NK-92 (cell line): ENCODE measurements around the gene BMPER.

Source experiments
- DNase-seq: peaks from one replicate; lab custom pipeline; 2025; ENCODE audit not compliant: unreplicated experiment; lab: John Stamatoyannopoulos, UW

Gene BMPER

DNA sequence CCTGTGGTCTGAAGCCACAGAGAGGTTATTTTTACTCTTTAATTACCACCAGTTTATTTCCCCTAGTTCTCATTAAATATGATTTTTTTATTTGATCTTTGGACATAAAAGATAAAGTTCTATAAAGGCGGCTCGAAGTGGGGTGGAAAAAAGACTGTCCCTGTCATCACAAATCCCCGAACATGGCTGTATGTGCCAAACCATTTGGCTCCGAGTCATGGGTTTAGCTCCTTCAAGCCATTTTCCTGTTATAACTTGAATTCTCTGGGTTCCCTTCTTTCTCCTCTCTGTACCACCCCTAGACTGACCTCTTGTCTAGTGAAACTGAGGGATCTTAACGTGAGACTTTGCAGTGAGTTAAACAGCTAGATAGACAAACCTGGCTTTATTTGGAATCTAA is 181.6 kb downstream of the BMPER start:
- DNase-seq = no peak

DNA sequence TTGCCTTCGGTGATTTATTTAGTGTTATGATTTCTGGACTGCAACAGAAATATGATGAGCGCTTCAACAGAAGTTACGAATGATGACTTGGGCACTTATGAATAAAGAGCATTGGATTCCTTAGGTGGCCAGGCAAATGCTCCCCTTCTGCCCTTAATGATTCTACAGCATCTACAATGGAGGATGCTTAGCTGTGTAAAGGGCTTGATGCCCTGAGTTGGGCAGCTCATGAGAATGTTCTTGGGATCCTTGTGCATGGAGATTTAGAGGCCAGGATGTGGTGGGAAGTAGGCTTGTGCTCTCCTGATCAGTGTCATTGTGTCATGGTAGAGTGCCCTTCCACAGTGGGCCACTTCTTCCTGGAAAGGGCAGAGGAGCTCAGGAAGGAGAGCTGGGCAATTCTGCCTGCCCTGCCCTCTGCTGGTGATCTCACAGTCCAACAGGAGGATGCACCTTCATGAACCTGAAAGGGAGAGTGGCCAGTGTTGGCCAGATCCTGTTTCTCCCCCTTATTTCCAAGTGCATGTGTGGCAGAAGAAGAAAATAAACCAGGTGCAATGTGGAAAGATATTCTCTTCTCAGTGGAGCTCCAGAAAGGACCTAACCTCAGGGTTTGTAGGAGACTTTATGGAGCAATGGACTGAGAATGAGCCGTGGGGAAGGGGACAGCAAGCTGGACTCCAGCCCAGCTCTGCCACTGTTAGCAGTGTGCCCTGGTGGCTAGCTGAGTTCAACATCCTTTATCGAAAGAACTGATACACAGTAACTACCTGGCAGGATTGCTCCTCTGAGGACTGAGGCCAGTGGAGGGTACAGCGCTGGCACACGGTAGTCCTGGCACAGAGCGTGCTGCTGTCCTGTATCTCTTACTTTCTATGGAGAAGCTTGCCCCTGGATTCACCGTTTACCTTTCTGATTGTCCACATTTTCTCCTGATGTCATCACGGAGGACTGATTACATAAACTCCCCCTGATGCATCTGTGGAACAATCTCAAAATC is 182.9 kb downstream of the BMPER start:
- DNase-seq = no peak

DNA sequence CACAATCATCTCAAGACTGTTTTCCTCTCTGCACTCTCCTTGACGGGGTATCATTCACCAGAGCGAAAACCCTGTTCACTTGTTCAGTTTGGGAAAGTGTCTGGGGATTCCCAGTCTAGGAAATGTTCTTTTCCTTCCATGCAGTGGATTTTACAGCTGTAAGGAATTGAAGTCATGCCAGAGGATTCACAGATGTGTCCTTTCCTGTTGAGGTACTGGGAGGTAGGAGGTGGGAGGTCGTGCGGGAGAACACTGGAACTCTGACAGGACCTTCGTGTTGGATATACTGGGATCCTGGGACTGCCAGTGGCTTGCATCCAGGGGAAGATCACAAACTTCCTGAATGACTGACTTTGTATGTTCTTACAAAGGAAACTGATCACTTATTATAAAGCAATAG is 185.5 kb downstream of the BMPER start:
- DNase-seq = no peak

DNA sequence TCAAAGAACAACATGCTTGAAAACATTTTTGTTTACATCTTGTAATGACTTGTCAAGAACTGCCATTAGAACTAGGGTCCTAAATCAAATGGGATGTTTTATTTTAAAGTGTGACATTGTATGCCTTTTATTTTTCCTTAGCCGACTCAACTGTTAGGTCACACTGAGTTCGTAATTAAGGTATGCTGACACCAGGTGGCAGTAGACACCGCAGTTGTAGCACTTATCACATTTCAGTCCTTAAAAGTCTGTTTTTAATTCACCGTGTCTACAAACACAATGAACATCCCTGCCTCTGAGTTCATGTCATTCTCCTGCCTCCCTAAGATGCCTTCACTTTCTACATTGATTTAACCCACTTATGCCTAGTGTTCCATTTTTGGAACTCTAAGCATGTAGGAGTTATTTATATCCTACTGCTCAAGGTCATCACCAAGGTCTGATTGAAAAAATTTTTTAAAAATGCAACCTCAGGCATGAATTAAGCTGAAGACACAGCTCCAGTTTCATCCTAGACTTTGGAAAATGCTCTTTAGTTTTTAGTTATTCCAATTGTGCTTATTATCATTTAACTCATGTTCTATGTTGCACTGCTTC is 186.1 kb downstream of the BMPER start:
- no peak for DNase-seq

DNA sequence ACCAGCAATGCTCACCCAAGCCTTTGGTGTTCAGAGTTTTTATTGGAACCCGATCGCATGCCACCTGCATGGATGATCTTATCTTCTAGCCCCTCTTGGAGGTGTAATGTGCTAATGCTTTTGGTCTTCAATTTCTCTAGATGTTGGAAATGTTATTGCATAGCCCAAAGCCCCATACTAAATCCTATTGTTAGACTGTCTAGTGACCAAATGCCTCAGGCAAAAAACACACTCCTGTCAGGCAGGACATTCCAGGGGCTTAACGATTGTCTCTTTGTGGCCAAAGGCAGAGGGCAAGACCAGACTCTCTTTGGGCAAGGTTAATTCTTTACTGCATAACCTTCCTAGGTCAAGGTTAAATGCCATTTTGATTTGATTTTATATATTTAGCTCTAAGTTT is 187.9 kb downstream of the BMPER start:
- DNase-seq = no peak

DNA sequence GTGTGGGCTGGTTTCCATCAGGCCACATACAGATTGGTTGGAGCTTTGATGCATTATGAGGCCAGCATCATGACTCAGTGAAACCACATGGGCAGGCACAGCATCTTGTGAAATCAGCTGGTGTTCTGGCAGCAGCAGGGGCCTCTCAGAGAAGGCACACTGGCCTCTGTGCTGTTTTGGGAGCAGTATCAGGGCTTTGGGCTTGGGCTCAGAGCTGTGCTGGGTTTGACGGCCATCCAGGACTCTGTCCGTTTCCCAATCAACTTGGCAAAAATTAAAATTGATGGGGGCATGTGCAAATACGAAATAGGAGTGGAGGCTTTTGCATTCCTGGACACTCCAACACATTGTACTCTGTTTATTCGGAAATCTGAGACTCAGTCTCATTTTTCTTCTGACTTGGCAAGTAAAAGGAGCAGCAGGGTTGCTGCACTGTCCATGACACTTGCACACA is 190.9 kb downstream of the BMPER start:
- DNase-seq = no peak

DNA sequence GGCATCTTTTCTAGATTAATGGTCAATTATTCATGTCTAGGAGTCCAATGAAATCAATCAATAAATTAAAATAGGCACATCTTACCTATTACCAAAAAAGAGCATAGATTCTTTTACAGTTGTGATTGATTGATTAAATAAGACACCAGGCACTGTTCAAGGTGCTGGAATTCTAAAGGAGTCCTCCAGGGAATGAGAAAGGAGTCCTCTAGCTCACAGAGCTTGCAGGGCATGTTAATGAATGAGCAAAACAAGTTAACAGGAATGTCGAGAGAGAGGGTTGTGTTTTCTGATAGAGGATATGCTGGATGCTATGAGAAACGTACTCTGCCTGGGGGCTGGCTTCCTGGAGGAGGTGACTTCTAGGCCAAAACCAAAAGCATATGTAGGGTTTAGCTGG is 191.4 kb downstream of the BMPER start:
- DNase-seq = no peak

DNA sequence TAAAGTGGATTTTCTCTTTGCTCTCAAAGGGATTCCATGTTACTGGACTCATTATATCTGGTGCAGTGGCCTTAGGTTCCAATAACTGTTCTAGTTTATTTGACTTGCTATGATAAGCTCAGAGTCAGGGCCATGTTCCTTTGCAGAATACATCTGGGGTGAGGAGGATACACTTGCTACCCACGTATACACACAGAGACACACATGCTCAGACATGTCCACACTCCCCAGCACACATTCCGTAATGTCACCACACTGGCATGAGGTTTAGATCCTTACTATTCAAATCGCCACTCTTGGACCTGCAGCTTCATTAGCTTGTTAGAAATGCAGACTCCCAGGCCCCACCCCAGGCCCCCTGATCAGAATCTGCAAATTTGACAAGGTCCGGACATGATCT is 195.3 kb downstream of the BMPER start:
- no peak for DNase-seq

DNA sequence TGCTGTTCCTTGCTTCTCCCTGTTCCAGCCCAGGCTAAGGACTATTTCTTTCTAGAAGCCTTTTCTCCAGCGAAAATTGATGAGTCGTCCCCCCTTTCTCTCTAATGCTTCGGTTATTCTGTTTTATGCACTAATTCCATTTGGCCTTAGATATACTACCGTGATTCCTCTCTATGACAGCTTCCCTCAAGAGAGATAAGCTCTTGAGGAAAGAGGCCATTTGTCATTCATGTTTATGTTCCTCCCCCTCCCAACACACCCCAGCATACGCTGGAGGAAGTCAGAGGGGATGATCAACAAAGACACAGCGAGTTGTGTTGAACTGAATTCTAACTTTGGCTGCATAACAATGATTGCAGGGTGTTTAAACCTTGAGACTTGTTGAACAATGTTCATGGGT is 198.8 kb downstream of the BMPER start:
- DNase-seq = no peak

DNA sequence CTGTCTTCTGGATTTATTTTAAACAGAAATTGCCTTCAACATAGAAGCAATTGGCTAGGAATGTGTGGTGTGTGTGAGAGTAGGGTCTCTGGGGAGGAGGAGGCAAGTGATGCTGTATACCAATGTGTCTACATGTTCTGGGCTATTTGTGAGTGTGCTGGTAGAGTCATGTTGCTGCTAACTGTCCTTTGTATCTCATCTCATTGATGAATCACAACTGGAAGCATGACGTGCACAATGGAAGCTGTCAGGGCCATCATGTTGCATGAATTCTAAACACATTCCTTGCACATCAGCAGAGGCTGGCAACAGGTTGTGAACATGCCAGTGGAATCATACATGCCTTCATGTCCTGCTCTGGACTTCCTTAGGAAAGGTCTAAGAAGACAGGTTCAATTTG is 199.7 kb downstream of the BMPER start:
- DNase-seq = no peak

DNA sequence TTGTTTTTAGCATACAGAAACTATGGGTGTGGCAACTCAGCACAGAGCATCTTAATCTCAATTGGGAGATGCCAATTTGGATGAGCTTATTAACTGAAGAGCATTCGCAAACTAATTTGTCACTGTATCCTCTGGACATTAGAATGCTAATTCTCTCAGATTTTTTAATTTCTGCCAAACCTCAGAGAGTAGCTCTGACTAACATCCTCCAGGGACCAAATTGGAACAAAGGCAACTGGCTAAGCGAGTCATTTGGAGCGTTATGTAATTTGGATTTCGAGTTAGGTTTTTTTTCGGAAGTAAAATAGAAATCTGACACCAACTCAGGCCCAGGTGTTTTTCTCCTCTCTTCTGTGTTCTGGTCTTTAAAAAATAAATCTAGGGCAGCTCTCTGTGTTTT is 201.9 kb downstream of the BMPER start:
- DNase-seq = no peak

DNA sequence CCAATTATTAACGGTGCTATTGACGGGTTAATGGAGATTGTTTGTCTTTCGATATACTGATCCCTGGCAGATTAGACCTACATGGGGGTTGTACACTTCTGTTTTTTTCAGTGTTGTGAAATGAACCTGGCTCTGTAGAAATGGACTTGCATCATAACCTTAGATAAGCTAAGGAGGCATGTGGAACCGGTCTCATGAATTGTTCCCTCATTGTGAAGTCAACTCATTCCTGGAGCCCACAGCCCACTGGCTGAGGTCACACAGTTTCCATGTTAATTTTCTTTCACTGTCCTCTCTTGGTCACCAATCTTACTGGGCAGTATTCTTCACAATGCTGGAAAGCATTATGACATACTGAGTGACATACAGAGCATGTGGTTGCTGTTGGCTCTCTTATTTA is 202.8 kb downstream of the BMPER start:
- no peak for DNase-seq

DNA sequence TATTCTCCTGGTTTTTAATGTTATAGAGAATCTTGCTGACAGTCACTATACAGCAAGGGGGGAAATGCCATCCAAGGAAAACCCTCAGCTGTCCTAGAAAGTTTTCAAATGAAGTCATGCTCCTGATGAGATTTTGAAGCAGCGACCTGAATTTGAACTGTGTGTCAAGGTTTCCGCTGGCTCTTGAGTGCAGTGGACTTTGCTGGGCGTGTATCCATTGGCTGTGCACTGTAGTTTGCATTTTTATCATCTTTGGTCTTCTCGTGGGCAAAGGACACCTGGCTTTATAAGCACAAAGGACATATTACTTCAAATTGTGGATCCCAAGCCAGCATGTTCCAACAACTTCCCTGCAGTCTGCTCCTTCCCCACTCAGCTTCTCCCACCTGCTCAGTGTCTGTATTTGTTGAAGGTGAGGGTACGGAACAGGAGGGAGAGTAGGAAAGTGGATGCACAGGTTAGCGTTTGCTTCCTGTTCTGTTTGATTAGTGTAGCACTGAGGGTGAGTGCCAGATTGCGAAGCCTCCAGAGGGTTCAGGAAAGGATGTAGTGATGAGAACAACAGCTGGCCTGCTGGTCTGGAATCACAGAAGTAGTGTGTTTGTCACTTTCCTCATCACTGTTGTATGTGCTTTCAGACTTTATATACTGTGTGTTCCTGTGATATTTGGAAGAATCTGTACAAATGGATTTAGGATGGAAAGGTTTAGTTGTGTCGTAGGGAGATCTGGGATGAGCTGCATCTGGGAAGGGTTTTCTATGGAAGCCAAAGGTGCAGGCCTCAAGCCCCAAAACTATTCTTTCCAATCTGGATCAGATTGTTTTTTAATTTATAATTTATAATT is 204.8 kb downstream of the BMPER start:
- DNase-seq = no peak

DNA sequence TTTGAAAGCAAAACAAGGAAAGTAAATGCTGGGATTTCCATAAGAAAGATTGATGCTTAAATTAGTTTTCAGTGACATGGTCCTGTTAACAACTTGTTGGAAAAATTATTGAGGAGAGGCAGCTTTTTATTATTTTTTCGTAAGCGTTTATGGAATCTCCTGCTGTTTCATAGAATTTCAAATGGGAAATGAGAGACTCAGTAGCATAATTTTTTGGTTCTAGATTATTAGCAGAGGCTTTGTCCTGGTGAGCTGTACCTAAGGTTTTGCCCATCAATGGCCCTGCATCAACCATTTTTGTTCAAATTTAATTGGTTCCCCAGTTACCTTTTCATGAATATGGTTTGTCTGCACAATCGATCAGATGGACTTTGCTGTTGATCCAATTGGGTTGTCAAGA is 205.7 kb downstream of the BMPER start:
- DNase-seq = no peak

DNA sequence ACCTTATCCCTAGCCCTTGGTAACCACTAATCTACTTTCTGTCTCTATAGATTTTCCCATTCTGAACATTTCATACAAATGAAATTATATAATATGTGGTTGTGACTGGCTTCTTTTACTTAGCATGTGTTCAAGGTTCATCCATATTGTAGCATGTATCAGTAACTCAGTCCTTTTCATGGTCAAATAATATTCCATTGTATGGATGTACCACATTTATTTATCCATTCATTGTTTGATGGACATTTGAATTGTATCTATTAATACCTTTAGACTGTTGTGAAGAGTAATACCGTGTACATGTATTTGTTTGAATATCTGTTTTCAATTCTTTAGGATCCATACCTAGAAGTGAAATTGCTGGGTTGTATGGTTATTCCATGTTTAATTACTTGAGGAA is 210.2 kb downstream of the BMPER start:
- DNase-seq = no peak

DNA sequence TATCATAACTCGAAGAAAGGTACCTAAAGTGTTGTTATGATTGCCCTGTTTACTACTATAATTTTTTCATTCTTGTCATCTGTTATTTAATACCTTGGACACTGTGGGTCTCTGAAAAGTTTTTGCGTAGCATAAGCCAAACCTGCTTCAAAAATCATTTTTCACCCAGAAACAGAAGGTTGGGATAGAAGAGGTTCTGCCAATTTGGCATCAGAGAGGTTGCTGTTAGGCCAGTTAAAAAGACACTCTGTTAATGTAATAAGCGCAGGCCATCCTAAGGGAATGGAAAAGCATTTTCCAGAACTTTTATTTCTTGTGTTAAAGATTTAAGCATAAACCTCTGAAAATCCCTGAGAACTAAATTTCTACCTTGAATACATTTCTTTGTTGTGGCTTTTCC is 212.2 kb downstream of the BMPER start:
- DNase-seq = no peak

DNA sequence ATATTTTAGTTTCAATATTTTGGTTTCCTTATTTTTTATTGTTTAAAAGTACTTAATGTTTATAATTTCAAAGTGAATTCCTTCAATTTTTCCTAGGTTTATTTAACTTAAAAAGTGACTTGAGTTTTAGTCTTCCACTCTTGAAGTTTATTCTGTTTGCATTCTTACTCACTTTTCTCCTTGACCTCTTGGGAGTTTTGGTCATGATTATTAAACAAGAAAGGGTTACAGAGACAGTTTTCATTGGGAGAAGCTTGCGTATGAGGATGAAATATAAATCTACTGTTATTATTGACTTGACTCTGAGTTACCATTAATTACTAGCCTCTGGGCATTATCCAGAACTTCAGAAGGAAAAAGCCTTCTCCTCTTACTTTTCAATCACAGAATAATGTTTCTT is 216.0 kb downstream of the BMPER start:
- DNase-seq = no peak

DNA sequence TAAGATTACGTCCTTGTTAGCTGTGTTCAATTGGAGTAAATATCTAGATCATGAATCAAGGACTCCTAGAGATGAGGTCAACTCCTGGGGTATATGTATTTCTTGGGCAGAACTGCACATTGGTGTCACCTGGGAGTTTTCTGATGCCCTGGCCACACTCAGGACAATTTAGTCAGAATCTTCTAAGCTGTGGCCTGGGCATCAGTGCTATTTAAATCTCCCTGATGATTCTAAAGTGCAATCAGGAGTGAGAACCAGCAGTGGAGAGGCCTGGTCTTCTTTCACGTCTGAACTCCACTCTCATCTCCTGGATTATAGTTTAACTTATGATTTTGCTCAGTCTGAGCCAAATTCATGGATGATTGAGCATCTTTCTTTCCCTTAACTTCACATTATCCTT is 218.0 kb downstream of the BMPER start:
- no peak for DNase-seq

DNA sequence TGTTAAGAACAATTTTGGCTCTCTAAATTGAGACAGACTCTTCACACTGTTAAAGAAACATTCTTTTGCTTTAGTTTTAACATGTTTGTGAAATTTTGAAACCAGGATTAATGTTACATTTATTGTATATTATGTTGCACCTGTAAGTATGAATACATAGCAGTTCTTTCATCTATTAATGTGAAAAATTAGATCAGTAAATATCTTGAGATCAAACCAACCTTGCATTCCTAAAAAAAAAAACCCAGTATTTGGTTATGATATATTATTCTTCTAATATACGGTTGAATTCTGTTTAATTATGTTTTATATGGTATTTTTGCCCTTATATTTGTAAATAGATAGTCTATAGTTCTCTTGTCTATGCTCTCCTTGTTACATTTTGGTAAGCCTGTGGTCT is 219.4 kb downstream of the BMPER start:
- DNase-seq = no peak

DNA sequence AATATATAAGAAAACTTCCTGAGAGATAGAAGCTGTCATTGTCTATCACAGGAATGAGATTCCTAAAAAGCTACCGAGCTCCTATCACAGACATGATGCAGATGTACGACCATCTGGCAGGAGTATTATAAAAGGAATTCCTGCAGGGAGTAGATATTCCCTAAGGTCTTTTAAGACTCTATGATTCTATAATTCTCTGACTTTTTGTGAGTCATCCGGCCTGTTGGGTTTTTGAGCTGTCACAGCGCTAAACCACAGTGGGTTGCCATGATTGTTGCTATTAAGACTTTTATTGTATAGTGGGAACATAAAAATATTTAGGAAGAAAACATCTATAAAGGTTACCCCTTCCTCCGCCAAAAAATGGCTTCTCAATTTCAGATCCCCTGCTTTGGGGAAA is 223.4 kb downstream of the BMPER start:
- no peak for DNase-seq

DNA sequence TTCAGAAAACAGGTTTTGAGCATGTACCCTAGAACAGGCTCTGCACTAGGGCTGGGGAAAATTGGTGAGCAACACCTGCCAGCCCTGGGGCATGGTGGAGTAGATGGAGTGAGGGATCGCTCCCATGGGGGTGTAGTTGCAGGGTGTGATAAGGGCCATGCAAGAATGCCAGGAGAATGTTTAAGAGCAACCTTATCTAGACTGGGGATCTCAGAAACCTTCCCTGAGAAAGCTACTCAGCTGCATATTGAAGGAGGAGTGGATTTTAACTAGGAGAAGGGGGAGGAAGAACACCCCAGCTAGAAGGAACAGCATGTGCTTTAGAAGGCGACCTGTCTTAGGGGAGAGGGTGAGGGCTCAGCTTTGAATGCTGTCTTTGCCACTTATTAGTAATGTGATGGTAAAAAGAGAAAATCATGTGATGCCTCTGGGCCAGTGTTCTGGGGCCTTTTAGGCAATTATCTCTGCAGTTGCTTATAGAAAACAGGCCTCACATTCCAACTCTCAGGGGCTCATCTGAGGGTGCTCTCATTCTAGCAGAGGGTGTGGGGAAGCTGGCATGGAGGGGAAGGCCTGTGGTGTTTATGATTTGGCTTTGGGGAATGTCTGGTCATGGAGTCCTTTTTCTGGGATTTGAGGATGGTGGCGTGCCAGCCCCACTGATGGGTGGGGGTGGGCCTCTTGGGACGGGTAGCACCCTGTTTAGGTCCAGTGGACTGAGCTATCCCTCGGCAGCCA is 225.4 kb downstream of the BMPER start:
- DNase-seq = no peak
